COLO829 (cell line): ENCODE results near the gene CNTNAP3.
"Not testable (repeated sequence)": the region's sequence is repeated elsewhere in the genome, so short reads cannot be mapped to it uniquely, and the experiment has no call there.

Experiments used
- DNase-seq: peaks from one replicate; pipeline ENCODE4 v3.0.0; 2012; ENCODE audit warnings: low spot score

Gene CNTNAP3

GRCh38 chr9:39067683-39068082 lies 220.3 kb downstream of the CNTNAP3 start:
- DNase-seq = not testable (repeated sequence)

GRCh38 chr9:39062966-39063365 lies 225.0 kb downstream of the CNTNAP3 start:
- DNase-seq = not testable (repeated sequence)

DNA sequence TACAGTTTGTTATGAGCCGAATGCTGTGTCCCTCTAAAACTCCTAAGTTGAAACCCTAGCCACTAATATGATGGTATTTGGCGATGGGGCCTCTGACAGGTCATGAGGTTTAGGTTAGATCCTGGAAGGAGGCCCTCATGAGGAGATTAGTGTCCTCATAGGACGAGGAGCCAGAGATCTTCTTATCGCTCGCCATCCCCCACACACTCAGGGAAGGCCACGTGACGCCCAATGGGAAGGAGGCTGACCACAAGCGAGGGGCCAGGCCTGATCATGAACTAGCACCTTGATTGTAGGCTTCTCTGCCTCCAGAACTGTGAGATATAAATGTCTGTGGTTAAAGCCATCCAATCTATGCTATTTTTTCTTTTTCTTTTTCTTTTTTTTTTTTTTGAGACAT lies 233.5 kb downstream of the CNTNAP3 start:
- DNase-seq = not testable (repeated sequence)

- DNase-seq = not testable (repeated sequence)
Measured at GRCh38 chr9:39046833-39047232, 241.1 kb downstream of the CNTNAP3 start.

- not testable (repeated sequence) for DNase-seq
Measured at GRCh38 chr9:39042352-39042803, 245.6 kb downstream of the CNTNAP3 start.

GRCh38 chr9:39041774-39042173 lies 246.2 kb downstream of the CNTNAP3 start:
- not testable (repeated sequence) for DNase-seq

GRCh38 chr9:39039148-39039547 lies 248.8 kb downstream of the CNTNAP3 start:
- not testable (repeated sequence) for DNase-seq

DNA sequence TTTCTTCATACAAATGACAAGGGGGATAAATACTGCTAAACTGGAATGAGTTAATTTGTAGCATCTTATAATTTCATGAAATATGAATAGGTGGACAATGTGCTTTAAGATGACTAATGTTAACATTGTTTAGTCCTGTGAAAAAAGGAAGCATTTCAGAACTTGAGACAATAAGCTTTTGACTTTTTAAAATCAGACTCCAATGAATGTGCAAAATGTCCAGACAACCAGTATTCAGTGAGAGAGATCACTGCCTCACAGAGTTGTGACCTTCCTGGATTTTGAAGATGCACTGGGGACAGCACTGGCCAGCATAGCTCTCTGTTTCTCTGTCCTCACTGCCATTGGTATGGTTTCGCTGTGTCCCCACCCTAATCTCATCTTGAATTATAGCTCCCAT lies 249.7 kb downstream of the CNTNAP3 start:
- not testable (repeated sequence) for DNase-seq

- DNase-seq = not testable (repeated sequence)
Measured at GRCh38 chr9:39033849-39034248, 254.1 kb downstream of the CNTNAP3 start.

DNA sequence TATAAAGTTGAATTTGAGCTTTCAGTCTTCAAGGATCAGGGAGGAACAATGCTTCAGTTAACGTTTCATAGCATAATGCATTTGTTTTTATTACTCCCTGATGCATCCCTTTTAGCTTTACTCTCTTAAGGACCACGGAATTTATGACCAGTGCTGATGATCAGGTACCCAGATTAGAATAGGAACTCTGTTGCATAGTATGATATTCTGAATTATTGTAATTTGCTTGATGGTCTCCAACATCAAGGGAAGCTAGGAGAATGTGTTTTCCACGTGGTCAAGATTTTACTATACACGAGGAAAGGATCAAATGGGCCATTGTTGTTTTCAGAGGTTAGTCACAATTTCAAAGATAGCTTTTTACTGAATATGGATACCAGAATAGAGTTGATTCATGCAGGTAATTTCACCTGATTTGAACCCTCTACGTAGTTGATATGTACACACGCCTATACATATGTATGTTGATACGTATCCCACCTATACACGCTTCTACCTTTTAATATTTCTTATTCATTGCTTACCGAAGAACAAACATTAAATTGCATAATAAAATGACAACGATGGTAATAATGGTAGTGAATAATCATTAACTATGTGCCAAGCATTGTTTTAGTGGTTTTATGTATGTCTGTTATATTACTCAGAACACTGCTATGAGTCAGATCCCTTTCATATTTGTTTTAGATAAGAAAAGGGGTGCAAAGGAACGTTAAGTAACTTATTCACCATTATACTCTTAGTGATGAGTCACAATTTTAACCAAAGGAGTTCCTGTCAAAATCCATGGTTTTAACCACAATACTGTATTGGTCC lies 257.6 kb downstream of the CNTNAP3 start:
- not testable (repeated sequence) for DNase-seq

- not testable (repeated sequence) for DNase-seq
Measured at GRCh38 chr9:39028855-39029254, 259.1 kb downstream of the CNTNAP3 start.

DNA sequence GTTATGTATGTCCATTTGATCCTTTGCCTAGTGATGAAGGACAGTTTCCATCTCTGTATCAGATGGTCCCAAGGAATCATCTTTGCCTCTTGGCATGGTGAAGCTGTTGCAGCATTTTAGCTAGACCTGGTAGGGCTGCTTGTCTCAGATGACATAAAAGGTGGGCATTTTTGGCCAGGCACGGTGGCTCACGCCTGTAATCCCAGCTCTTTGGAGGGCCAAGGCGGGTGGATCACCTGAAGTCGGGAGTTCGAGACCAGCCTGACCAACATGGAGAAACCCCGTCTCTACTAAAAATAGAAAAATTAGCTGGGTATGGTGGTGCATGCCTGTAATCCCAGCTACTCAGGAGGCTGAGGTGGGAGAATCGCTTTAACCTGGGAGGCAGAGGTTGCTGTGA lies 259.8 kb downstream of the CNTNAP3 start:
- not testable (repeated sequence) for DNase-seq

GRCh38 chr9:39025911-39026588 lies 261.9 kb downstream of the CNTNAP3 start:
- DNase-seq = not testable (repeated sequence)
